AG04450 (cell line): ENCODE results near the gene REP15. TPM values are rescaled to one million over a fixed set of nuclear protein-coding genes. Genes with fewer than 3 reads are reported as not detected.

ENCODE experiments used
- CTCF ChIA-PET: fragments of 300-600, 350-600 bp; formaldehyde crosslinking; extraction: SDS; loops from one replicate; lab custom pipeline; 2022; ENCODE audit warnings: antibody characterized with exemption, inconsistent platforms; lab: Charles Lee
- POLR2A ChIA-PET: fragments of 350-600 bp; formaldehyde crosslinking; extraction: SDS; loops from one replicate; lab custom pipeline; 2021; ENCODE audit warnings: antibody characterized with exemption, inconsistent platforms; lab: Yijun Ruan, JAX
- DNase-seq: peaks from one replicate; pipeline ENCODE4 v3.0.0-alpha.2; 2011; ENCODE audit warnings: low read depth, low spot score
- H3K27ac ChIP-seq: one replicate; pipeline ENCODE4 v1.5.1; 2012; ENCODE audit warnings: low read depth, low read length, control low read depth
- H3K27me3 ChIP-seq: one replicate; pipeline ENCODE4 v1.6.0; 2012; ENCODE audit warnings: low read length; ENCODE audit not compliant: control insufficient read depth, insufficient read depth
- H3K4me3 ChIP-seq: 2 replicates; pipeline ENCODE4 v1.5.1; 2011; ENCODE audit warnings: mild to moderate bottlenecking, low read depth, low read length, control low read depth
- H3K9me3 ChIP-seq: 2 replicates; pipeline ENCODE4 v1.5.1; 2012; ENCODE audit warnings: low read length; ENCODE audit not compliant: control insufficient read depth, insufficient read depth
- polyA plus RNA-seq: library from polyadenylated mRNA; depleted of rRNA; stranded (reverse); fragments of >200 nt; gene quantifications from 2 replicates; pipeline ENCODE4 v1.2.3, GENCODE V29; 2011
- TF ChIP-seq, protein P1 (sequence below): IDR thresholded peaks from 2 replicates; pipeline ENCODE4 v1.5.1; 2011; ENCODE audit warnings: low read depth, low read length, control low read depth, inconsistent platforms

REP15 gene
- polyA plus RNA-seq, 1 experiment = 0.78 TPM

DNA sequence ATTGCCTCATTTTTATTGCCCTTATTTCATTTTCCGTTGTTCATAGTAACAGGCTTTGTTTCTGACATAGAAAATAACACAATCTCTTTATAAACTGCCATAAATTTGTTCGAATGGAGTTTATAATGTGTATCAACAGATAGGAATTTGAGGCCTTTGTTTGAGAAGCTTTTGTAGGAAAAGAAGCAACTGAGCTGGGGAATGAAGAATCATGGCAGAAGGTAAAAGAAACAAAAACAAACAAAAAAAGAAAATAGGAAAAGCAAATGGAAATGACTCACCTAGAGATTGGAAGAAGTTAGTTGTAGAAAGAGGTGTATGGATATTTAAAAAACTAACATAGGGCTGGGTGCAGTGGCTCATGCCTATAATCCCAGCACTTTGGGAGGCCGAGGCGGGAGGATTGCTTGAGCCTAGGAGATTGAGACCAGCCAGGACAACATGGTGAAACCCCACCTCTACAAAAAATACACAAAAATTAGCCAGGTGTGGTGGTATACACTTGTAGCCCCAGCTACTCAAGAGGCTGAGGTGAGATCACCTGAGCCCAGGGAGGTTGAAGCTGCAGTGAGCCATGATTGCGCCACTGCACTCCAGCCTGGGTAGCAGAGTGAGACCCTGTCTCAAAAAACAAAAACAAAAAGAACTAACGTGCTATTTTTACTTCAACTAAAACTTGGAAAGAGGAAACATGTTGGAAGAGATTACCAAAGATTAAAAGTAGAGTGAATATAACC, 523 bp upstream of the REP15 start:
- POLR2A ChIA-PET = no interaction called here
- TF ChIP-seq, protein P1, sequence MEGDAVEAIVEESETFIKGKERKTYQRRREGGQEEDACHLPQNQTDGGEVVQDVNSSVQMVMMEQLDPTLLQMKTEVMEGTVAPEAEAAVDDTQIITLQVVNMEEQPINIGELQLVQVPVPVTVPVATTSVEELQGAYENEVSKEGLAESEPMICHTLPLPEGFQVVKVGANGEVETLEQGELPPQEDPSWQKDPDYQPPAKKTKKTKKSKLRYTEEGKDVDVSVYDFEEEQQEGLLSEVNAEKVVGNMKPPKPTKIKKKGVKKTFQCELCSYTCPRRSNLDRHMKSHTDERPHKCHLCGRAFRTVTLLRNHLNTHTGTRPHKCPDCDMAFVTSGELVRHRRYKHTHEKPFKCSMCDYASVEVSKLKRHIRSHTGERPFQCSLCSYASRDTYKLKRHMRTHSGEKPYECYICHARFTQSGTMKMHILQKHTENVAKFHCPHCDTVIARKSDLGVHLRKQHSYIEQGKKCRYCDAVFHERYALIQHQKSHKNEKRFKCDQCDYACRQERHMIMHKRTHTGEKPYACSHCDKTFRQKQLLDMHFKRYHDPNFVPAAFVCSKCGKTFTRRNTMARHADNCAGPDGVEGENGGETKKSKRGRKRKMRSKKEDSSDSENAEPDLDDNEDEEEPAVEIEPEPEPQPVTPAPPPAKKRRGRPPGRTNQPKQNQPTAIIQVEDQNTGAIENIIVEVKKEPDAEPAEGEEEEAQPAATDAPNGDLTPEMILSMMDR = no peak
- Histone ChIP-seq H3K27ac (no peak overlapping the region), H3K27me3 (no peaks in the 10 kb centered on the region), H3K9me3 (no peaks in the 10 kb centered on the region), H3K4me3 (no peak overlapping the region)
- DNase-seq = no peak
- CTCF ChIA-PET = interaction anchor here (0.7 to 2.0 kb wide), 2 partner anchors 13 to 810 kb away, joined by 3 to 6 read pairs; no protein-coding TSS in a partner anchor

- H3K27me3 ChIP-seq = no peaks in the 10 kb centered on the region
- no peak overlapping the region for H3K4me3 ChIP-seq
- POLR2A ChIA-PET = no interaction called here
- no peaks in the 10 kb centered on the region for H3K9me3 ChIP-seq
- no peak for DNase-seq
- no peak overlapping the region for H3K27ac ChIP-seq
- CTCF ChIA-PET = interaction anchor here (1.8 to 2.0 kb wide), 2 partner anchors 12 to 263 kb away, joined by 5 to 6 read pairs; no protein-coding TSS in a partner anchor
- TF ChIP-seq, protein P1 = no peak
These were observed 767 bp downstream of the REP15 start for GRCh38 chr12:27696864-27697564.

DNA sequence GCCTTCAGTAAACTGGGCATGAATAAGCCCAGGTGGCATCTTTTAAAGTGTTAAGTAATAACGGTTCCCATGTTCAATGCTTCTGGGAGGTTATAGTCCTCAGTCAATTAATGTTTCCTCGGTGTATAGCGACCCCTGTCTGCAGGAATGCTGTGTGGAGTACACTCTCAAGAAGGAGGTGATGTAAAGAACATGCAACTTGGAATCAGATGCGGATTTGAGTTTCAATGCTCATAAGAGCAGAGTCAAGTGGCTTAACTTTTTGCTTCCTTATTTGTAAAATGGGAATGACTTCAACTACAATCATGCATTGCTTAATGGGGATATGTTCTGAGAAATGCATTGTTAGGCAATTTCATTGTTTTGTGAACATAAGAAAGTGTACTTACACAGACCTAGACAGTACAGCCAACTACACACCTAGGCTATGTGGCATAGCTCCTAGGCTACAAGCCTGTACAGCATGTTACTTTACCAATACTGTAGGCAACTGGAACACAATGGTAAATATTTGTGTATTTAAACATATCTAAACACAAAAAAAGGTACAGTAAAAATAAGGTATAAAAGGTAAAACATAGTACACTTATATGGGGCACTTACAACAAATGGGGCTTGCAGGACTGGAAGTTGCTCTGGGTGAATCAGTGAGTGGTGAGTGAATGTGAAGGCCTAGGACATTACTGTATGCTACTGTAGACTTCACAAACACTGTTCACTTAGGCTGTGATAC, 7.6 kb downstream of the REP15 start:
- H3K27ac ChIP-seq = no peak overlapping the region
- CTCF ChIA-PET = interaction anchor here (0.6 to 1.9 kb wide), 10 partner anchors 15 to 1155 kb away, joined by 3 to 7 read pairs (median 3); no protein-coding TSS in a partner anchor

GRCh38 chr12:27705263-27705662, 9.0 kb downstream of the REP15 start:
- H3K4me3 ChIP-seq = no peak overlapping the region
- DNase-seq = no peak
- no peaks in the 10 kb centered on the region for H3K27me3 ChIP-seq
- ChIA-PET CTCF (no interaction called here), POLR2A (no interaction called here)
- no peaks in the 10 kb centered on the region for H3K9me3 ChIP-seq
- TF ChIP-seq, protein P1 = no peak
- no peak overlapping the region for H3K27ac ChIP-seq

More for the DNA sequence above, 7.6 kb downstream of the REP15 start:
- Histone ChIP-seq H3K27me3 (no peaks in the 10 kb centered on the region), H3K9me3 (no peaks in the 10 kb centered on the region), H3K4me3 (no peak overlapping the region)
- TF ChIP-seq, protein P1 = peak; percentile 91
- POLR2A ChIA-PET = no interaction called here
- peak; percentile 76 for DNase-seq
